GM06990 (cell line): ENCODE data around the gene TANGO6.

Source experiments
- DNase-seq: peaks from one replicate; pipeline ENCODE4 v3.0.0-alpha.2; 2011; ENCODE audit not compliant: insufficient read length; ENCODE audit errors: extremely low read depth
- H3K27me3 ChIP-seq: replicated peaks from 2 replicates; pipeline ENCODE4 v1.6.0; 2011; ENCODE audit warnings: low read length; ENCODE audit not compliant: control insufficient read depth, insufficient read depth
- H3K36me3 ChIP-seq: 2 replicates; pipeline ENCODE4 v1.5.1; 2011; ENCODE audit warnings: low read length; ENCODE audit not compliant: control insufficient read depth, insufficient read depth
- H3K4me3 ChIP-seq: replicated peaks from 2 replicates; pipeline ENCODE4 v1.5.1; 2011; ENCODE audit warnings: low read depth, mild to moderate bottlenecking, control low read depth, low read length
- CTCF ChIP-seq: IDR thresholded peaks from 2 replicates; pipeline ENCODE4 v1.5.1; 2011; ENCODE audit warnings: low read length, control low read depth, mild to moderate bottlenecking, inconsistent platforms; ENCODE audit not compliant: insufficient read depth, poor library complexity, severe bottlenecking

TANGO6 gene

GRCh38 chr16:68866933-68867332 lies 23.6 kb downstream of the TANGO6 start:
- peak; percentile 18 for DNase-seq
- peaks cover 1% of the 10 kb centered on the region; the same call in 1 of the 2 replicates for H3K36me3 ChIP-seq
- no peak overlapping the region for H3K4me3 ChIP-seq
- TF ChIP-seq CTCF: no peak
- H3K27me3 ChIP-seq: no peaks in the 10 kb centered on the region

- H3K27me3 ChIP-seq: no peaks in the 10 kb centered on the region
- H3K36me3 ChIP-seq: no peaks in the 10 kb centered on the region; the same call in none of the 2 replicates
- no peak overlapping the region for H3K4me3 ChIP-seq
- DNase-seq: no peak
- no peak for TF ChIP-seq CTCF
Measured at GRCh38 chr16:68869492-68870088, 26.3 kb downstream of the TANGO6 start.

GRCh38 chr16:68873635-68874471 lies 30.5 kb downstream of the TANGO6 start:
- H3K36me3 ChIP-seq: peaks cover 4% of the 10 kb centered on the region
- TF ChIP-seq CTCF: no peak
- no peak for DNase-seq
- no peak overlapping the region for H3K4me3 ChIP-seq
- no peaks in the 10 kb centered on the region for H3K27me3 ChIP-seq

GRCh38 chr16:68875871-68876270 lies 32.5 kb downstream of the TANGO6 start:
- Histone ChIP-seq H3K36me3 (peaks cover 4% of the 10 kb centered on the region), H3K4me3 (no peak overlapping the region)

GRCh38 chr16:68883685-68884084 lies 40.4 kb downstream of the TANGO6 start:
- no peak for TF ChIP-seq CTCF
- Histone ChIP-seq H3K4me3 (no peak overlapping the region), H3K27me3 (no peaks in the 10 kb centered on the region), H3K36me3 (peaks cover 1% of the 10 kb centered on the region; the same call in 1 of the 2 replicates)
- no peak for DNase-seq

More at GRCh38 chr16:68875871-68876270, 32.5 kb downstream of the TANGO6 start:
- no peak for TF ChIP-seq CTCF
- no peaks in the 10 kb centered on the region for H3K27me3 ChIP-seq
- DNase-seq: no peak
